Measurements from ENCODE around the gene ETV3.

- TF ChIP-seq CTCF (IDR thresholded peaks at IDR 0.05) = no peak
- no peak for TF ChIP-seq POLR2AphosphoS5 (IDR thresholded peaks at IDR 0.05)
- TF ChIP-seq POLR2A (IDR thresholded peaks at IDR 0.05) = no peak
Observed at GRCh38 chr1:157092831-157093230, 45.4 kb downstream of the ETV3 start.
